Upper lobe of right lung (tissue), 1 donor: ENCODE measurements around the gene EPM2AIP1. TPM values are rescaled to one million over a fixed set of nuclear protein-coding genes. Genes with fewer than 3 reads are reported as not detected.

ENCODE experiments used
- ATAC-seq: fragments of 200-7000 bp; cut with Tn5 transposase; one replicate; pipeline ENCODE4 v1.9.1; 2020; ENCODE audit warnings: mild to moderate bottlenecking, moderate library complexity
- DNase-seq: peaks from one replicate; pipeline ENCODE4 v3.0.0-alpha.2; 2020
- H3K27ac ChIP-seq: fragments of 200-600 bp; one replicate; pipeline ENCODE4 v1.8.0; 2022
- H3K27me3 ChIP-seq: fragments of 200-600 bp; one replicate; pipeline ENCODE4 v1.8.0; 2022; ENCODE audit warnings: mild to moderate bottlenecking
- H3K36me3 ChIP-seq: fragments of 200-600 bp; one replicate; pipeline ENCODE4 v1.8.0; 2022
- H3K4me1 ChIP-seq: fragments of 200-600 bp; one replicate; pipeline ENCODE4 v1.8.0; 2022
- H3K4me3 ChIP-seq: fragments of 200-600 bp; one replicate; pipeline ENCODE4 v1.8.0; 2022; ENCODE audit warnings: mild to moderate bottlenecking
- H3K9me3 ChIP-seq: fragments of 200-600 bp; one replicate; pipeline ENCODE4 v1.8.0; 2022
- CTCF ChIP-seq: fragments of 200-600 bp; IDR thresholded peaks from one replicate; pipeline ENCODE4 v1.8.0; 2022; ENCODE audit warnings: antibody characterized with exemption
- intact Hi-C: fragments of 100-400 bp; cut with DNase I; formaldehyde crosslinking; loops from one replicate; pipeline ENCODE4 v1.11.0; 2022
- total RNA-seq: library from RNA; stranded (reverse); fragmentation: NEBNext Ultra II Directional; extraction: Animal tissue kit (Norgen Biotek cat#: 25700); gene quantifications from one replicate; pipeline ENCODE4 v1.2.1, GENCODE V29; 2021
- donor health status: DM: no; HTN: yes; CAD: no; lungs with severe emphysema.

The EPM2AIP1 gene
- total RNA-seq, 1 donor from 2014 or later: 20.1 TPM

GRCh38 chr3:37032961-37033360, 40.0 kb upstream of the EPM2AIP1 start:
- no peak for TF ChIP-seq CTCF
- Histone ChIP-seq H3K4me1 (peaks cover 6% of the 10 kb centered on the region), H3K4me3 (no peak overlapping the region), H3K27me3 (no peaks in the 10 kb centered on the region), H3K27ac (no peak overlapping the region), H3K9me3 (no peaks in the 10 kb centered on the region), H3K36me3 (peaks cover 77% of the 10 kb centered on the region)
- no peak for ATAC-seq
- intact Hi-C loops: no loop called here
- no peak for DNase-seq

- no peak for TF ChIP-seq CTCF
- ATAC-seq: peak; percentile 27
- Histone ChIP-seq H3K4me3 (no peak overlapping the region), H3K36me3 (peaks cover 90% of the 10 kb centered on the region), H3K4me1 (peaks cover 6% of the 10 kb centered on the region), H3K27me3 (no peaks in the 10 kb centered on the region), H3K9me3 (no peaks in the 10 kb centered on the region), H3K27ac (peak overlapping the region; percentile 19)
- intact Hi-C loops: no loop called here
- DNase-seq: no peak
Measured at GRCh38 chr3:37031096-37031682, 38.3 kb upstream of the EPM2AIP1 start.

GRCh38 chr3:37030588-37030987, 37.7 kb upstream of the EPM2AIP1 start:
- Histone ChIP-seq H3K4me3 (no peak overlapping the region), H3K4me1 (peaks cover 6% of the 10 kb centered on the region), H3K36me3 (peaks cover 93% of the 10 kb centered on the region), H3K9me3 (no peaks in the 10 kb centered on the region), H3K27ac (peak overlapping the region; percentile 65), H3K27me3 (no peaks in the 10 kb centered on the region)
- intact Hi-C loops: no loop called here
- no peak for DNase-seq
- no peak for TF ChIP-seq CTCF
- ATAC-seq: no peak

GRCh38 chr3:37029516-37030163, 36.7 kb upstream of the EPM2AIP1 start:
- ATAC-seq (no peak), DNase-seq (no peak)
- H3K4me1 ChIP-seq: peaks cover 6% of the 10 kb centered on the region
- TF ChIP-seq CTCF: no peak
- peaks cover 86% of the 10 kb centered on the region for H3K36me3 ChIP-seq
- H3K27me3 ChIP-seq: no peaks in the 10 kb centered on the region
- H3K4me3 ChIP-seq: no peak overlapping the region
- no peak overlapping the region for H3K27ac ChIP-seq
- intact Hi-C loops: no loop called here
- H3K9me3 ChIP-seq: no peaks in the 10 kb centered on the region

GRCh38 chr3:37029111-37029510, 36.2 kb upstream of the EPM2AIP1 start:
- DNase-seq: no peak
- no peak overlapping the region for H3K4me3 ChIP-seq
- ATAC-seq: no peak
- TF ChIP-seq CTCF: no peak
- peaks cover 80% of the 10 kb centered on the region for H3K36me3 ChIP-seq
- no peaks in the 10 kb centered on the region for H3K27me3 ChIP-seq
- H3K9me3 ChIP-seq: no peaks in the 10 kb centered on the region
- H3K27ac ChIP-seq: no peak overlapping the region
- intact Hi-C loops: no loop called here
- peaks cover 6% of the 10 kb centered on the region for H3K4me1 ChIP-seq
